NCI-H460 (cell line): ENCODE results near the gene ONECUT3. TPM values are rescaled to one million over a fixed set of nuclear protein-coding genes. Genes with fewer than 3 reads are reported as not detected.

Experiments used
- DNase-seq: peaks from one replicate; pipeline ENCODE4 v3.0.0-alpha.2; 2016; ENCODE audit warnings: low read depth; ENCODE audit errors: extremely low read depth
- total RNA-seq: library from RNA; depleted of rRNA; stranded (reverse); fragments of >200 nt; shearing (Covaris generic); gene quantifications from 2 replicates; pipeline ENCODE4 v1.2.3, GENCODE V29; 2014

The ONECUT3 gene
- total RNA-seq, 1 experiment from 2014 or later, result not detected

DNA sequence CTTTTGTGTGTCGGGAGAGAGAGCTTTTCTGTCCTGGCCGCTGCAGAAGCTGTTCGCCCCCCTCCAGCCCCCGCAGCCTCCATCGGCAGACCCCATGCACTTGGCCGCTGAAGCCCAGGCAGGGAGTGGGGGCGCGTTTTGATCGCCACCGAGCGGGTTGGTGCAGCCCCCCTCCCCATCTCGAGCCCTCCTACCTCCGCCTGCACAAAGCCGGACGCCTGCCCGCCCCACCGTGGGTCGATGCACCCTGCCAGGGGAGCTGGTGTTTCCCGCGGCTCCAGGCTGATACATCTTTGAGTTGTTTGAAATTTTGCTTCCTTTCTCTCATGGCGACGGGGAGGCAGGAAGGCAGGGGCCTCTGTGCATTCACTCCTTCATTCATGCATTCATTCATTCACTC, 16.4 kb upstream of the ONECUT3 start:
- no peak for DNase-seq

GRCh38 chr19:1739960-1740629, 13.2 kb upstream of the ONECUT3 start:
- DNase-seq, result no peak

- no peak for DNase-seq
These were observed 10.2 kb upstream of the ONECUT3 start for GRCh38 chr19:1742989-1743696.

- no peak for DNase-seq
These were observed 9.1 kb upstream of the ONECUT3 start for GRCh38 chr19:1744133-1744665.

DNA sequence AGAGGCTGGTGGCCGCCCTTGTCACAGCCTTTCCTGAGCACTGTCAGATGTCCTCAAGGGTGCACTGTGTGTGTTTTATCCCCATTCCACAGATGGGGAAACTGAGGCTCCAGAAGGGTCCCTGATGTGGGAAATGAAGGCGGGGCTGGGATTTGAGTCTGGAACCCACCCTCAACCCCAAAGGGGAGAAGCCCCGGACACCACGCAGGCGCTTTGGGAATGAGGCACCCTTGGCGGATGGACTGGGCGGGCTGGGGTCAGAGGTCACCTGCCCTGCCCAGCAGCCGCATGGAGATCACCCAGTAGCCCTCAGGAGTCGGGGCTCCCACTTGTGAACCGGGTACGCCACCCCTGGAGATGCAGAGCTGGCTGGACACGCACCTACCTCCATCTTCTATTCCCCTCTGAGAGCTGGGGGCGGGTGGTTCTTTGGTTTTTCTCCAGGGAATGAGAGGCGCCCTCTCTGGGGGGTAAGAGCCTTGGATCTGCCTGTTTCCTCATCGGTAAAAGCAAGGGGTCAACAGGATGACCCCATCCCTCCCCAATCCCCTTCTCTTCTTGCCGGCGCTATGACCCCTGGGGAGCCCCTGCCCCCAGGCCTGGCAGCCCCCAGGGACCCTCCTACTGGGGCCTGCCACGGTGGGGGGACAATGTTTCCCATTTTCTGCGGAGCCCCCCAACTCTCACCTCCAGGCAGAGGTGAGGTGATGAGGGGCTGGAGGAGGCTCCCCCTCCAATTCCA, 8.3 kb upstream of the ONECUT3 start:
- no peak for DNase-seq

DNA sequence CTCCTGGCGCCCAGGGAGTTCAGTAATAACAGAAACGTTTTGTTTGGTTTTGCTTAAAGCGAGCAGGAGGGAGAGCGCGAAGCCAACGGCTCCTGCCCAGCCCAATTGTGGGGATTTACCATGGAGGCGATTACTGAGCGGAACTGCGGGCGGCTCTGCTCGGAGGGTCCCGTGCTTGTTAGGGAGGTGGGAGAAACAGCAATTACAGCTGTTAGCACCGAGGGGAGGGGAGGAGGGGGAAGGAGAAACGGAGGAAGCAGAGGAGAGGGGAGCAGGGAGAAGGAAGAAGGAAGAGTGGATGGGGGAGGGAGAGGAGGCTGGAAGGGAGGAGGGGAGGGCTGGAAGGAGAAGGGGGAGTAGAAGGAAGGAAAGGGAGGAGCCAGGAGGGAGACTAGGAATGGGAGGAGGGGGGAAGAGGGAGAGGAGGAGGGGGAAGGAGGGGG, 7.7 kb upstream of the ONECUT3 start:
- DNase-seq, result no peak

DNA sequence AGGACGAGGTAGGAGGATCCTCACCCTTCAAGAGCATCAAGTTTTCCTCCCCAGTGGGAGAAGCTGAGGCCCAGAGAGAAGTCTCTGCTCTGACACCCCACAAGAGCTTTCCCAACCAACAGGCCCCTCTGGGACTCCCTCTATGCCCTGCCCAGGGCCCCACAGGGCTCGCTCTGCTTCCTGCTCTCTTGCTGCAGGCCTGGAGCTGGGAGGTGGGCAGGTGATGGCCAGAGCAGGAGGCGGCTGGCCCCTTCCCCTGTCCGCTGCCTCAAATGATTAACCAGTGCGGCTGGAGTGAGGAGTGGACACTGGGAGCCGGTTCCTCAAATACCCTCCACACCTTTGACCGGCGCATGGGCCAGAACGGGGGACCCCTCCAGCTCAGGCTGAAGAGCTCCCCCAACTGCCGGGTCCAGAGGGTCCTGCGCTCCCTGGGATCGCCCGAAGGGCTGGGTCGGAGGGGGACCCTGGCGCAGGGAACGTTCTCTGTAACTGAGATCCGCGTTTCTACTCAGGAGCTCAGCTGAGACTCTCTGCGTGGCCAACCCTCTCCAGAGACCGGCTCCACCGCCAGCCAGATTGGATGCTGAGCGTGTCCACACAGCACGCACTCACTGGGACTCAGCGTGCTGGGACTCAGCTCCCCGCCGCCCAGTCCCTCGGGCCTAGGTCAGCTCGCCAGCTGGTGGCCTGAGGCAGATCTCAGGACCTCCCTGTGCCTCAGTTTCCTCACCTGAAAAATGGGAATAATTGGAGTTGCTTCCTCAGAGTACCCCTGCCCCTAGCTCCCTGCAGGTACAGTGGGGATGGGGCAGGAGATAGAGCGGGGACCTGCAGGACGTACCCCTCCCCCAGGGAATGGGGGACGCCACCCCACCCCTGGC, 6.7 kb upstream of the ONECUT3 start:
- no peak for DNase-seq

DNA sequence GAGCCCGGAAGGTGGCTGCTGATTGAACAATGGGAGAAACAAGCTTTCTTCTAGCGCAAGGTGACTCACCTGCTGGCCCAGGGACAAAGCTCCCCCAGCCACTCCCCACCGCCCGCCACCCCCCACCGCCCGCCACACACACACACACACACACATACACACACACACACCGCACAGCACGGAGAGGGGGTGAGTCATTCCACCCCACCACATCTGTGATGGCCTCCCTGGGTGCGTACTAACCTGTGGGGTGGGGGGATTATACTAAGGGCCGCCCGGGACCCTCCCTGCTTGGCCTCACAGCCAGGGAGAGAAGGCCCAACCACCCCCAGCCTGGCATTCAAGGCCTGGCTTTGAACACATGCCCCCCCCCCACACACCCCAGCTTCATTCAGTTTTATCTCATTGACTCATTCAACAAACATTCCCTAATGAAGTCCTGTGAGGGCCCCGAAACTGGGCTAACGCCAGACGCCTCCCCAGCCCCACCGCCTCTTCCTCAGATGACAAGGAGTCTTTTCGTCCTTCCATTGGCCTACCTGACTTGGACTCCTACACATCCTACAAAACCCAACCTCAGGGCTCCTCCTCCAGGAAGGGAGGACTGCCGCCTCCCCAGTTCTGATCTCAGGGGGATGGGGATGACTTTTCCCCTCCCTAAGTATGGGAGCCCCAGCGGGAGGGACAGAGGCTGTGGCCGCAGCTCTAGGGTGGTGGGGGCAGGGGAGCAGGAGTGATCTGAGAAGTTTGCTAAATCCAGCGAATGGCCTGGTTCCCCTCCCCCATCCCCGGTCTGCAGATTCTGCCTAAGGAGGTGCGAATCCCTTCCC, 5.8 kb upstream of the ONECUT3 start:
- DNase-seq, result no peak

DNA sequence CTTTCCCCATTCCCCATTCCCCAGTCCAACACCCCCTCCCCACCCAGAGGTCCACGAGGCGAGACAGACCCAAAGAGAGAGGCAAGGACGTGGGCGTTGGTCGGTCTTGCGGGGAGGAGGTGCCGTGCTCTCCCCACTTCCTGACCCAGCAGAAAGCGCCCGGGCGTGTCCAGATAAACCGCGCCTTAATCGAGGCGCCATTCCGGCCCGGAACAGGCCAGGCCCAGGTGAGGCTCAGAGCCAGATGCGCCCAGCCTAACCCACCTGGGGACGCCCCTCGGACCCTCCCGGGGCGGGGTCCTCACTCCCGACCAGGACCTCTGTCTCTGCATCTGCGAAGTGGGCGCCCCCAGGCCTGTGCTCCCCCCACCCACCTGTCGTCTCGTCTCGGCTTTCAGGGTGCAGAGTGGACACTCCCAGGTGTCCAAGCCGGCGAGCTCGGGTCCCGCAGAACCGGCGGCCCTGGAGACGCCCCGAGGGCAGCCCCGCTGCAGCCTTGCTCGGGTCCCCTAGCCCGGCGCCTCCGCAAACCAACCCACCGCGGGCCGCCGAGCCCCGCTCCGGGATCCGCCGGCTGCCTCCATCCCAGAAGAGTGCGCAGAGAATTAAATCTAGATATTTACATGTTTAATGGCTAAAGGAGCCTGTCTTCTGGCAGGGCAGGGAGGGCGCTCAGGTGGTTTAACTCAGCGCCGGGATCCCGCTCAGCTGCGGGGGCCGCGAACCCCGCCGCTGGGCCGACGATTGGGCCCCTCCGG, 5.0 kb upstream of the ONECUT3 start:
- no peak for DNase-seq

DNA sequence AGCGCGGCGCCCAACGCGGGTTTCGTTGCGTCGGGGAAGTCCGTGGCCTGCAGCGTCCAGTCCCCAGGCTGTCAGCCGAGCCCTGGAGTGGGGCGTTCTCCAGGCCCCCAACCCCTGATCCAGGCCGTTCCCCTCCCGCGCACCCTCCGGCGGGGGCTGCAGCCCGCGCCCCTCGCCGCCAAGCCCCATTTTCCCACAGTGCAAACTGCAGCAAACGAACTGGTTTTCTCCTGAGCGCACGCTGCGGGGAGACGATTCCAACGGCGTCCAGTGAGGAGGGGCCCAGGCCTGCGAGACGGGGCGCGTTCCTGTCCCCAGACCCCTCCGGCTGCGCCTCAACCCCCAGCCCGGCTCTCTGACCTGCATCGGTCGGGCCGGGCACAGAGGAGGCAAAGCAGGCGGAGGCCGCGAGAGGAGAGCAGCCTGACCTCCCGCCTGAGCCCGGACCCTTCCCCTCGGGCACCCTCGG, 4.4 kb upstream of the ONECUT3 start:
- DNase-seq, result no peak

GRCh38 chr19:1749373-1750342, 3.6 kb upstream of the ONECUT3 start:
- no peak for DNase-seq

DNA sequence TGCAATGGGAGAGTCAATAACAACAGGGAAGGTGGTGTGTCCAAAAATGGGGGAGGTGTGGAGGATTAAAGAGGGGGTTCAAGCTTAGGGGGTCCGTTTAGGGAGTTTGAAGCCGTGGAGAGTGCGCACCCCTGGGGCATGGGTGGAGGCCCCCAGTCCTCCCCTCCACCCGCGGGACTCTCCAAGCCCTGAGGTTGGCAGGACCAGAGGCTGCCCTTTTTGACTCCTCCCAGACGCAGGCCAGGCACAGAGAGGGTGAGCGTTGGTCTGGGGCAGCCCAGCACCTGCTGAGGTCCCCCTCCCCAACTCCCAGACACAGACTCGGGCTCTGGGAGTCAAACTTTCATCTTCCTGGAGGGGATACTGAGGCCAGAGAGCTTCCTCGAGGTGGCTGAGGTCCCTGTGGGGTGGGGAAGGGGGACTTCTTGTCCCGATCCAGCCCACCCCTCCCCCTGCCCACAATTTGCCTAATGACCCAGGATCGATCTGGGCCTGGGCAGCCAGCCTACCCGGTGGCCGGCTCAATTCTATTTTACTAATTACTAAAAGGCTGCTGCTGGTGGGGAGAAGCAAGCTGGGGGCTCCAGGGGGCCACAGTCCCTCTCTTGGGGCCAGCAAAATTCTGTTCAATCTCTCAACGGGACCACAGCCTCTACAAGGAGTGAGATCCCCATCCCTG, 2.8 kb upstream of the ONECUT3 start:
- DNase-seq, result no peak

GRCh38 chr19:1751367-1752008, 1.8 kb upstream of the ONECUT3 start:
- no peak for DNase-seq

DNA sequence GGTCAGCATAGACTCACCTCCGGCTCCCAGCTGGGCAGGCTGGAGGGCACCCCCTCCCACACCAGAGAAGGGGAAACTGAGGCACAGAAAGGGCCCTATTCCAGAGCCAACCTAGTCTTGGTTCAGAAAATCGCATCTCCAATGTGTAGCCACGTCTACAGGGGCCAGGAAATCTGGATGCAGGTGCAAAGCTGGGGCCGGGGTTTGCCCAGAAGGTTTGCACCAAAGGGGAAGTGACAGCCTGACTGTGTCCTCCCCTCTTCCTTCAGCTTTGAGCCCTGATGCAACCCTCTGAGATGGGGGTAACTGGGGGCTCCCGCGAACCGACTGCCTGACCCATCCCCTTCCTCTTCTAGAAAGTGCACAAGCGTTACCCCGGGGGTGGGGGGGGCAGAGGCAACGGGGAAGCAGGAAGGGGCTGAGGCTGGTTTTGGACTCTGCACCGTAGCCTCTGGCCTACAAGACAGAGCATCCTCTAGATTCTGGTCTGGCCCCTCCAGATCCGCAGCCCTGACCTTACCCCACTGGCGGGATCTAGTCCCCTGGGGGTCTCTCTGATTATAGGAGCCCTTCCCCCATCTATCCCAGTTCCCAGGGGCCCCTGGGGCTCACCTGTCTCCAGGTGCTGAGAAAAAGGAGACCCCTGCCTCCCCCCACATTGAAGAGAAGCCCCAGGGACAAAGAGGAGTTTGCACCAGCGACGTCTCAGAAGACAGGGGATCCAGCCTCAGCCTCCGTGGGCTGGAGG, 1.1 kb upstream of the ONECUT3 start:
- no peak for DNase-seq

DNA sequence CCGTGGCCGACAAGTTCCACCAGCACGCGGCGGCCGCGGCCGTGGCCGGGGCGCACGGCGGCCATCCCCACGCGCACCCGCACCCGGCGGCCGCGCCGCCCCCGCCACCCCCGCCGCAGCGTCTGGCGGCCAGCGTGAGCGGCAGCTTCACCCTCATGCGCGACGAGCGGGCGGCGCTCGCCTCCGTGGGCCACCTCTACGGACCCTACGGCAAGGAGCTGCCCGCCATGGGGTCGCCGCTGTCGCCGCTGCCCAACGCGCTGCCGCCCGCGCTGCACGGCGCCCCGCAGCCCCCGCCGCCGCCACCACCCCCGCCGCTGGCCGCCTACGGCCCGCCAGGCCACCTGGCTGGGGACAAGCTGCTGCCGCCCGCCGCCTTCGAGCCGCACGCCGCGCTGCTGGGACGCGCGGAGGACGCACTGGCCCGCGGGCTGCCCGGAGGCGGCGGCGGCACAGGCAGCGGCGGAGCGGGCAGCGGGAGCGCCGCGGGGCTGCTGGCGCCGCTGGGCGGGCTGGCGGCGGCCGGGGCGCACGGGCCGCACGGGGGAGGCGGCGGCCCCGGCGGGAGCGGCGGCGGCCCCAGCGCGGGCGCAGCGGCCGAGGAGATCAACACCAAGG, 821 bp downstream of the ONECUT3 start:
- DNase-seq, result no peak
